ENCODE data around the gene DMRTB1. TPM values are rescaled to one million over a fixed set of nuclear protein-coding genes. Genes with fewer than 3 reads are reported as not detected.

DMRTB1 gene
- total RNA-seq, 1 experiment from 2014 or later: not detected

GRCh38 chr1:53438427-53439336 lies 20.5 kb upstream of the DMRTB1 start:
- ChIA-PET CTCF (no interaction called here), RAD21 (ENCODE audit: low non-redundant PET in 1 of 2, low total read pairs in 2 of 2, uncharacterized antibody in 2 of 2, unreplicated experiment in 2 of 2) (no interaction called here), POLR2A (no interaction called here)
- no TSS peak for BruUV-seq (replicated peaks)
- Histone ChIP-seq H3K4me2 (ENCODE audit: low read length) (no peak overlapping the region), H2AFZ (ENCODE audit: low read depth, low read length, poor library complexity, severe bottlenecking) (no peak overlapping the region), H3K27ac (ENCODE audit: low read depth, low read length) (no peak overlapping the region), H4K20me1 (ENCODE audit: insufficient read depth) (no peaks in the 10 kb centered on the region), H3K9me2 (ENCODE audit: insufficient read depth) (no peaks in the 10 kb centered on the region; the same call in 1 of the 2 replicates), H3K4me3 (replicated peaks in 1 of 2; ENCODE audit: low read depth in 1 of 2, low read length in 2 of 2) (no peak overlapping the region), H3K4me1 (ENCODE audit: control insufficient read depth in 1 of 2, insufficient read depth in 2 of 2, low read length in 2 of 2) (peaks cover 0 to 5% of the 10 kb centered on the region in 2 experiments; a peak in 2 of 4 replicates), H3K9ac (ENCODE audit: low read length) (no peak overlapping the region), H3K9me3 (ENCODE audit: control insufficient read depth in 1 of 2, insufficient read depth in 1 of 2, low read depth in 1 of 2, low read length in 2 of 2) (peaks cover 0 to 3% of the 10 kb centered on the region in 2 experiments; a peak in 1 of 4 replicates), H3K79me2 (ENCODE audit: insufficient read depth, low read length) (no peaks in the 10 kb centered on the region), H3K27me3 (ENCODE audit: insufficient read depth, low read length) (no peaks in the 10 kb centered on the region), H3K36me3 (ENCODE audit: control insufficient read depth in 1 of 2, insufficient read depth in 2 of 2, low read length in 2 of 2) (no peaks in the 10 kb centered on the region)
- ATAC-seq: no peak
- intact Hi-C loops (cut with micrococcal nuclease): no loop called here
- no peak for TF ChIP-seq ZFX (IDR thresholded peaks at IDR 0.05)
- TF ChIP-seq SIN3A (IDR thresholded peaks at IDR 0.05; ENCODE audit: low read depth): no peak
- TF ChIP-seq SP1 (IDR thresholded peaks at IDR 0.05; ENCODE audit: low read depth): no peak
- TF ChIP-seq RAD21 (IDR thresholded peaks at IDR 0.05; ENCODE audit: low read depth): no peak
- no peak for TF ChIP-seq EGR1 (IDR thresholded peaks at IDR 0.05; ENCODE audit: low read depth)
- TF ChIP-seq TCF7L2 (IDR thresholded peaks at IDR 0.05; ENCODE audit: borderline replicate concordance, extremely low read depth, insufficient read depth, insufficient read length): no peak
- no peak for TF ChIP-seq FOSL1 (IDR thresholded peaks at IDR 0.05; ENCODE audit: low read depth)
- TF ChIP-seq JUND (IDR thresholded peaks at IDR 0.05): no peak
- no peak for TF ChIP-seq YY1 (IDR thresholded peaks at IDR 0.05; ENCODE audit: extremely low read depth, insufficient replicate concordance, low read depth, low read length)
- TF ChIP-seq ZBTB33 (IDR thresholded peaks at IDR 0.05; ENCODE audit: extremely low read depth, insufficient replicate concordance, low read length): no peak
- no peak for TF ChIP-seq CBX3 (IDR thresholded peaks at IDR 0.05; ENCODE audit: low read depth)
- TF ChIP-seq MAX (IDR thresholded peaks at IDR 0.05): no peak
- TF ChIP-seq ELF1 (IDR thresholded peaks at IDR 0.05; ENCODE audit: borderline replicate concordance, low read depth): no peak
- no peak for TF ChIP-seq ZNF274 (IDR thresholded peaks at IDR 0.05; ENCODE audit: low read depth, low read length)
- TF ChIP-seq SRF (IDR thresholded peaks at IDR 0.05; ENCODE audit: low read depth): no peak
- TF ChIP-seq CTCF (IDR thresholded peaks at IDR 0.05 in 2 of 3, conservative IDR thresholded peaks at IDR 0.05 in 1 of 3; ENCODE audit: borderline replicate concordance in 1 of 3, insufficient read depth in 1 of 3, low read depth in 2 of 3, low read length in 2 of 3): no peak
- TF ChIP-seq POLR2AphosphoS5 (IDR thresholded peaks at IDR 0.05; ENCODE audit: low read depth, low read length): no peak
- no peak for DNase-seq (ENCODE audit: low read depth, low spot score)
